Transverse colon (tissue), 3 donors: ENCODE measurements around the gene PACSIN2.

Experiments used
- CTCF ChIP-seq, 5 experiments: fragments of 200-600 bp in 3 of 5; fragments of 450-650 bp in 2 of 5; sonication (generic) in 3 of 5; IDR thresholded peaks; 1 replicate in 2 of 5; 2 replicates in 3 of 5; pipeline ENCODE4 v1.5.1; 2016 to 2017; ENCODE audit warnings: antibody characterized with exemption in 5 of 5, inconsistent platforms in 3 of 5, mild to moderate bottlenecking in 2 of 5, moderate library complexity in 1 of 5
- EP300 ChIP-seq: sonication (generic); formaldehyde crosslinking; IDR thresholded peaks from one replicate; pipeline ENCODE4 v1.6.1; 2017; ENCODE audit warnings: antibody characterized with exemption, low read depth

GRCh38 chr22:42883121-42883520, 131.8 kb downstream of the PACSIN2 start:
- no peak for TF ChIP-seq EP300
- TF ChIP-seq CTCF (IDR thresholded peaks at IDR 0.05) = peak in 2 of 5 experiments; percentile 11 to 36
